K562 (cell line): ENCODE data around the gene LMO3. TPM values are rescaled to one million over a fixed set of nuclear protein-coding genes. Genes with fewer than 3 reads are reported as not detected.

Experiments used
- ATAC-seq: fragments of 200-7000 bp; cut with Tn5 transposase; 3 replicates; pipeline ENCODE4 v1.9.1; 2020; ENCODE audit warnings: moderate library complexity
- BruUV-seq: library from RNA; stranded (reverse); fragments of 400-500 nt; replicated peaks from 2 replicates; lab custom pipeline; 2021; lab: Mats Ljungman, UMichigan
- CTCF ChIA-PET: fragments of 300-600 bp; formaldehyde crosslinking; extraction: SDS; loops from one replicate; lab custom pipeline; 2021; ENCODE audit warnings: low intra/inter-chr PET ratio; lab: Yijun Ruan, JAX
- POLR2A ChIA-PET: fragments of 300-600, 350-650 bp; sonication (Branson Sonifier 250); formaldehyde crosslinking; extraction: SDS; loops from one replicate; lab custom pipeline; 2021; ENCODE audit warnings: antibody characterized with exemption, inconsistent platforms; lab: Yijun Ruan, JAX
- DNase-seq, 4 experiments: peaks; one replicate each; pipeline versions ENCODE4 v3.0.0 to v3.0.0-alpha.2; 2011 to 2018; ENCODE audit warnings: low spot score in 3 of 4, mixed read lengths in 3 of 4; ENCODE audit errors: extremely low read depth in 1 of 4
- FAIRE-seq: peaks from 2 replicates; lab custom pipeline; 2011; peaks lifted over from hg19 to GRCh38; lab: Jason Lieb, UNC
- H2AFZ ChIP-seq: 2 replicates; pipeline ENCODE4 v1.6.0; 2011; ENCODE audit warnings: low read depth, low read length, control low read depth, inconsistent platforms
- H3K27ac ChIP-seq: fragments of 200-600 bp; 3 replicates; pipeline ENCODE4 v1.8.0; 2011; ENCODE audit warnings: low read depth, mild to moderate bottlenecking, control low read depth, inconsistent platforms, low read length, moderate library complexity, mixed read lengths; ENCODE audit errors: extremely low read depth
- H3K27me3 ChIP-seq, 2 experiments: fragments of 300-600 bp in 1 of 2; 2 replicates in 1 of 2; 3 replicates in 1 of 2; pipeline versions ENCODE4 v1.6.0 to v1.8.0; 2011; ENCODE audit warnings: inconsistent platforms in 2 of 2, low read length in 2 of 2, mild to moderate bottlenecking in 1 of 2, mixed read lengths in 1 of 2, moderate library complexity in 1 of 2; ENCODE audit not compliant: control insufficient read depth in 2 of 2, insufficient read depth in 2 of 2
- H3K36me3 ChIP-seq: fragments of 300-600 bp; 3 replicates; pipeline ENCODE4 v1.8.0; 2011; ENCODE audit warnings: mild to moderate bottlenecking, low read length, inconsistent platforms; ENCODE audit not compliant: control insufficient read depth, insufficient read depth
- H3K4me1 ChIP-seq, 2 experiments: fragments of 200-600 bp in 1 of 2; replicated peaks in 1 of 2; 2 replicates in 1 of 2; 3 replicates in 1 of 2; pipeline versions ENCODE4 v1.5.1 to v1.8.0; 2011; ENCODE audit warnings: inconsistent platforms in 2 of 2, low read length in 2 of 2, mild to moderate bottlenecking in 1 of 2, mixed read lengths in 1 of 2, moderate library complexity in 1 of 2; ENCODE audit not compliant: control insufficient read depth in 2 of 2, insufficient read depth in 2 of 2
- H3K4me2 ChIP-seq: 2 replicates; pipeline ENCODE4 v1.6.1; 2011; ENCODE audit warnings: low read length, control low read depth, inconsistent platforms, mixed read lengths; ENCODE audit not compliant: insufficient read depth
- H3K4me3 ChIP-seq: fragments of 200-600 bp; sonication (generic), shearing (Covaris generic); 2 replicates; pipeline ENCODE4 v1.5.1; 2016; ENCODE audit warnings: control low read depth, inconsistent platforms
- H3K79me2 ChIP-seq: fragments of 200-600 bp; 3 replicates; pipeline ENCODE4 v1.8.0; 2011; ENCODE audit warnings: low read length, inconsistent platforms; ENCODE audit not compliant: control insufficient read depth, insufficient read depth
- H3K9ac ChIP-seq, 2 experiments: 2 replicates each; pipeline versions ENCODE4 v1.6.0 to v1.6.1; 2011; ENCODE audit warnings: low read depth in 2 of 2, low read length in 2 of 2, control low read depth in 1 of 2, inconsistent platforms in 1 of 2, mild to moderate bottlenecking in 1 of 2, mixed read lengths in 1 of 2; ENCODE audit not compliant: insufficient read depth in 1 of 2
- H3K9me1 ChIP-seq: one replicate; pipeline ENCODE4 v1.6.0; 2011; ENCODE audit warnings: inconsistent platforms, mild to moderate bottlenecking, low read length, moderate library complexity; ENCODE audit not compliant: control insufficient read depth, insufficient read depth
- H3K9me3 ChIP-seq: replicated peaks from 2 replicates; pipeline ENCODE4 v1.5.1; 2011; ENCODE audit warnings: low read depth, low read length, inconsistent platforms; ENCODE audit not compliant: control insufficient read depth, insufficient read depth
- H4K20me1 ChIP-seq: replicated peaks from 2 replicates; pipeline ENCODE4 v1.6.1; 2011; ENCODE audit warnings: low read length, inconsistent platforms, mixed read lengths; ENCODE audit not compliant: control insufficient read depth, insufficient read depth
- CGGBP1 ChIP-seq: fragments of 250-450 bp; sonication (Bioruptor Pico); IDR thresholded peaks from 2 replicates; pipeline ENCODE4 v1.9.0; 2021; ENCODE audit warnings: mild to moderate bottlenecking
- CREB5 ChIP-seq: fragments of 250-450 bp; sonication (Bioruptor Pico); IDR thresholded peaks from 2 replicates; pipeline ENCODE4 v1.5.0; 2020; ENCODE audit warnings: mild to moderate bottlenecking
- HDAC1 ChIP-seq, 2 experiments: fragments of 450-650 bp; IDR thresholded peaks; 2 replicates each; pipeline ENCODE4 v1.6.1; 2016 to 2017; ENCODE audit warnings: inconsistent platforms in 1 of 2, mild to moderate bottlenecking in 1 of 2, moderate library complexity in 1 of 2
- HMG20A ChIP-seq: fragments of 450-650 bp; formaldehyde crosslinking; conservative IDR thresholded peaks from 2 replicates; pipeline ENCODE4 v1.4.0; 2020; ENCODE audit warnings: mild to moderate bottlenecking, mixed read lengths
- JUND ChIP-seq, 2 experiments: IDR thresholded peaks; 2 replicates in 1 of 2; 3 replicates in 1 of 2; pipeline ENCODE4 v1.6.1; 2011; ENCODE audit warnings: borderline replicate concordance in 2 of 2, low read depth in 2 of 2, low read length in 2 of 2, improper control_type of control experiment in 1 of 2, missing biosample characterization in 1 of 2, missing genetic modification characterization in 1 of 2, missing genetic modification reagents in 1 of 2
- MEF2D ChIP-seq: conservative IDR thresholded peaks from 2 replicates; pipeline ENCODE4 v1.6.1; 2016; ENCODE audit warnings: low read depth, missing genetic modification characterization, missing compliant biosample characterization
- SREBF1 ChIP-seq: fragments of 150-350 bp; IDR thresholded peaks from 2 replicates; pipeline ENCODE4 v1.6.1; 2014; ENCODE audit warnings: antibody characterized with exemption, low read depth, low read length, borderline replicate concordance
- SRSF7 ChIP-seq: fragments of 200-400 bp; formaldehyde crosslinking; optimal IDR thresholded peaks from 2 replicates; pipeline ENCODE3; 2017; ENCODE audit warnings: mild to moderate bottlenecking, low read depth, low read length
- ZKSCAN1 ChIP-seq: fragments of 150-350 bp; IDR thresholded peaks from 2 replicates; pipeline ENCODE4 v1.6.1; 2016; ENCODE audit warnings: low read depth, low read length
- ZNF124 ChIP-seq: sonication (generic); formaldehyde crosslinking; IDR thresholded peaks from 2 replicates; pipeline ENCODE4 v1.8.1; 2022; ENCODE audit warnings: missing genetic modification reagents
- ZNF133 ChIP-seq: fragments of 250-450 bp; sonication (Bioruptor Pico); IDR thresholded peaks from 2 replicates; pipeline ENCODE4 v1.4.0; 2020; ENCODE audit warnings: mild to moderate bottlenecking
- ZNF224 ChIP-seq: sonication (generic); formaldehyde crosslinking; IDR thresholded peaks from 2 replicates; pipeline ENCODE4 v1.8.0; 2022; ENCODE audit warnings: mild to moderate bottlenecking, missing genetic modification reagents
- ZNF445 ChIP-seq: fragments of 250-450 bp; sonication (Bioruptor Pico); IDR thresholded peaks from 2 replicates; pipeline ENCODE4 v1.4.0; 2020; ENCODE audit warnings: low read depth, mild to moderate bottlenecking, moderate library complexity
- ZNF512 ChIP-seq: IDR thresholded peaks from 2 replicates; pipeline ENCODE4 v1.6.1; 2016; ENCODE audit warnings: missing genetic modification characterization, missing compliant biosample characterization
- ZNF561 ChIP-seq: fragments of 450-650 bp; formaldehyde crosslinking; conservative IDR thresholded peaks from 2 replicates; pipeline ENCODE4 v1.4.0; 2020; ENCODE audit warnings: mild to moderate bottlenecking, moderate library complexity
- WGBS: fragments of 100-300 bp; shearing (Covaris generic); methylation state at CpG from one replicate; pipeline ENCODE4 v1.1.6; 2016; ENCODE audit warnings: low coverage, mixed read lengths; ENCODE audit not compliant: insufficient coverage; ENCODE audit errors: missing lambda C conversion rate; 5-methylcytosine and 5-hydroxymethylcytosine counted together
- in situ Hi-C: fragments of 300-500 bp; cut with MboI; formaldehyde crosslinking; loops from 4 replicates; pipeline ENCODE4 v1.15.0; 2018; ENCODE audit warnings: inconsistent platforms, mixed read lengths
- intact Hi-C: fragments of 100-400 bp; cut with micrococcal nuclease; formaldehyde crosslinking; loops from 2 replicates; pipeline ENCODE4 v1.14.2; 2022
- polyA plus RNA-seq, 8 experiments: library from polyadenylated mRNA; depleted of rRNA in 4 of 8; stranded (reverse) in 5 of 8; unstranded in 3 of 8; fragments of >200 nt; fragmentation: Nextera tagmentation in 2 of 8; fragmentation: Illumina TruSeq in 1 of 8; extraction: Ambion mirVana in 2 of 8; extraction: Trizol in 1 of 8; gene quantifications; 2 replicates each; pipeline versions ENCODE4 v1.2.1 to v1.2.3, GENCODE V29; 2011 to 2014; ENCODE audit warnings: inconsistent platforms in 1 of 8, missing spikeins in 1 of 8
- total RNA-seq, 7 experiments: library from RNA; depleted of rRNA in 6 of 7; stranded (reverse); fragments of >200 nt in 6 of 7; fragmentation: Illumina TruSeq in 2 of 7; extraction: Trizol in 2 of 7; gene quantifications; 2 replicates each; pipeline versions ENCODE4 v1.2.1 to v1.2.3, GENCODE V29; 2011 to 2021; ENCODE audit warnings: low replicate concordance in 1 of 7
- TF ChIP-seq, protein P1 (sequence below): fragments of 450-650 bp; formaldehyde crosslinking; IDR thresholded peaks from 2 replicates; pipeline ENCODE4 v1.4.0; 2020; ENCODE audit warnings: mild to moderate bottlenecking, moderate library complexity
- TF ChIP-seq, protein P2 (sequence below): sonication (generic); formaldehyde crosslinking; IDR thresholded peaks from 2 replicates; pipeline ENCODE4 v1.8.0; 2022; ENCODE audit warnings: mild to moderate bottlenecking, low read depth, missing genetic modification reagents

Gene LMO3
- total and polyA plus RNA-seq, 9 of the 15 experiments (the other 6 are each of a cell fraction or from before 2014, with no cell fraction given): 0.04 to 0.40 (median 0.05) TPM; not detected in 6

DNA sequence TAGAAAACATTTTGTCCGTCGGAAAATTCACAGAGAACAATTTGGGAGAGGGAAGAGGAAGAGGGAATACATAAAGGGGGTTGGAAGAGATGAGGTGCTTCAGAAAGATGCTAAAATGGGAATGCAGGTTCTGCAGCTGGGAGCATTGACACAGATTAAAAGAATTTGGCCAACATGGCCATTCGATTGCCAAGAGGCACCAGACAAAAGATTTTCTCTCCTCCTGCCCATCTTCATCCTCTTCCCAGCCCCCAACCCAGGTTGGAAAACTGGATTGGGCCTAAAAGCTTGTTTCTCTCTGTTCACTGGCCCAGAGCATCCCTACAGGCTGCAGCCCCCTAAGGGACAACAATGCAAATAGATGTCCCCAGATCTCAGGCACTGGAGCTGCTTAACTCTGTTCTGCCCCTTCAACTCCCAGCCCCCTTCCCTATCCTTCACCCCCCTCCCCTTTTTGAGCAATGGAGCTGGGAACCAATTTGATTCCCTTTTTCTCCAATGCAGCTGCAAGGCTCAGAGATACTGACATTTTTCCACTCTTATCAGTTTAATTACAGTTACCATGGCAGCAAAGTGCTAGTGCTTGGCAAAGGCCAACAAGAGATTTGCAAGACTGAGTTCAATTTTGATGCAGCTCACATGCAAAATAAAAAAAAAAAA, 1.9 kb downstream of the LMO3 start:
- in situ Hi-C loops: no loop called here
- Histone ChIP-seq H3K4me3 (no peak overlapping the region), H3K4me2 (no peak overlapping the region), H4K20me1 (no peaks in the 10 kb centered on the region), H3K9ac (no peak overlapping the region), H3K27ac (no peak overlapping the region), H3K27me3 (no peaks in the 10 kb centered on the region), H3K79me2 (no peaks in the 10 kb centered on the region), H3K9me1 (no peaks in the 10 kb centered on the region), H3K9me3 (no peaks in the 10 kb centered on the region), H3K4me1 (no peaks in the 10 kb centered on the region), H3K36me3 (no peaks in the 10 kb centered on the region), H2AFZ (no peak overlapping the region)
- FAIRE-seq (no peak), ATAC-seq (no peak), DNase-seq (no peak)
- intact Hi-C loops: no loop called here
- CTCF ChIA-PET: no interaction called here
- no TSS peak for BruUV-seq
- 4% methylated on average over 3 of the region's 3 CpGs for WGBS
- POLR2A ChIA-PET: no interaction called here
- TF ChIP-seq JUND (IDR thresholded peaks at IDR 0.05; ENCODE audit: borderline replicate concordance, low read depth, low read length) (no peak), JUND (tag; IDR thresholded peaks at IDR 0.05; ENCODE audit: borderline replicate concordance, low read depth, low read length) (no peak), MEF2D (tag) (no peak), ZNF561 (CRISPR knock-in tag) (no peak), HDAC1 (IDR thresholded peaks at IDR 0.05) (no peak), ZNF445 (no peak), ZNF224 (CRISPR knock-in tag) (no peak), ZNF512 (tag) (no peak), SRSF7 (no peak), ZNF133 (no peak), HMG20A (no peak), CREB5 (CRISPR knock-in tag) (no peak), SREBF1 (no peak), CGGBP1 (CRISPR knock-in tag) (no peak), ZNF124 (CRISPR knock-in tag) (no peak), ZKSCAN1 (no peak)
- TF ChIP-seq, protein P1, sequence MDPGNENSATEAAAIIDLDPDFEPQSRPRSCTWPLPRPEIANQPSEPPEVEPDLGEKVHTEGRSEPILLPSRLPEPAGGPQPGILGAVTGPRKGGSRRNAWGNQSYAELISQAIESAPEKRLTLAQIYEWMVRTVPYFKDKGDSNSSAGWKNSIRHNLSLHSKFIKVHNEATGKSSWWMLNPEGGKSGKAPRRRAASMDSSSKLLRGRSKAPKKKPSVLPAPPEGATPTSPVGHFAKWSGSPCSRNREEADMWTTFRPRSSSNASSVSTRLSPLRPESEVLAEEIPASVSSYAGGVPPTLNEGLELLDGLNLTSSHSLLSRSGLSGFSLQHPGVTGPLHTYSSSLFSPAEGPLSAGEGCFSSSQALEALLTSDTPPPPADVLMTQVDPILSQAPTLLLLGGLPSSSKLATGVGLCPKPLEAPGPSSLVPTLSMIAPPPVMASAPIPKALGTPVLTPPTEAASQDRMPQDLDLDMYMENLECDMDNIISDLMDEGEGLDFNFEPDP: no peak
- TF ChIP-seq, protein P2, sequence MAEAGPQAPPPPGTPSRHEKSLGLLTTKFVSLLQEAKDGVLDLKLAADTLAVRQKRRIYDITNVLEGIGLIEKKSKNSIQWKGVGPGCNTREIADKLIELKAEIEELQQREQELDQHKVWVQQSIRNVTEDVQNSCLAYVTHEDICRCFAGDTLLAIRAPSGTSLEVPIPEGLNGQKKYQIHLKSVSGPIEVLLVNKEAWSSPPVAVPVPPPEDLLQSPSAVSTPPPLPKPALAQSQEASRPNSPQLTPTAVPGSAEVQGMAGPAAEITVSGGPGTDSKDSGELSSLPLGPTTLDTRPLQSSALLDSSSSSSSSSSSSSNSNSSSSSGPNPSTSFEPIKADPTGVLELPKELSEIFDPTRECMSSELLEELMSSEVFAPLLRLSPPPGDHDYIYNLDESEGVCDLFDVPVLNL (CRISPR knock-in tag): no peak
